ENCODE measurements around the gene TSPYL4.

Gene TSPYL4

GRCh38 chr6:116268589-116269293, 14.9 kb upstream of the TSPYL4 start:
- no peak for DNase-seq

DNA sequence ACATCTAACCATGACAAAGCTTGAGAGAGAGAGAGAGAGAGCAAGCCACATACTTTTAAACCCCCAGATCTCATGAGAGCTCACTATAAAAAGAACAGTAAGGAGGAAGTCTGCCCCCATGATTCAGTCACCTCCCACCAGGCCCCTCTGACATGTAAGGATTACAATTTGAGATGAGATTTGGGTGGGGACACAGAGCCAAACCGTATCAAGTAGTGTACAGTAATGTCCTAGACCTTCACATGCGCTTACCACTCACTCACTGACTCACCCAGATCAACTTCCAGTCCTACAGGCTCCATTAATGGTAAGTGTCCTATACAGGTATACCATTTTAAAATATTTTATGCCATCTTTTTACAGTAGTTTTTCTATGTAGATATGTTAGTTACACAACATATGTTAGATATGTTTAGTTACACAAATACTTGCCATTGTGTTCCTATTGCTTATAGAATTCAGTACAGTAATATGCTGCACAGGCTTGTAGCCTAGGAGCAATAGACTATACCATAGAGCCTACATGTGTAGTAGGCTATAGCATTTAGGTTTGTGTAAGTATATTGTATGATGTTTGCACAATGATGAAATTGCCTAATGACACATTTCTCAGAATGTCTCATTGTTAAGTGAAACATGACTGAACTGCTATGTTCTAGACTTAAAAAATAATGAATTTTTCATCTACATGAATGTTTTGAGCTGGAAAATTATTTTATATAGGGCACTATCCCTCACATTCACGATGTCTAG, 14.1 kb upstream of the TSPYL4 start:
- DNase-seq: no peak

DNA sequence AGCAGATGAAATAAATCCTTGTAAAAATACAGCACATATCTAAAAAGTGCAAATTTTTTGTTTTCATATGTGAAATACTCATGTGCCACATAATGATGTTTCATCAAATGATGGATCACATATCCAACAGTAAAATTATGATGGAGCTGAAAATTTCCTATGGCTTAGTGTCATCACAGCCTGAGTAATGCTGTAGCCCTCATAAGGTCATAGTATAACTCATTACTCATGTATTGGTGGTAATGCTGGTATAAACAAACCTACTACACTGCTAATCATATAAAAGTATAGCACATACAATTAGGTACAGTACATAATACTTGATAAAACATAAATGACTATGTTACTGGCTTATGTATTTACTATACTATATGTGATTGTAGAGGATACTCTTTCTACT, 12.9 kb upstream of the TSPYL4 start:
- DNase-seq: no peak

GRCh38 chr6:116265041-116265829, 11.4 kb upstream of the TSPYL4 start:
- DNase-seq: no peak

- DNase-seq: no peak
Measured at GRCh38 chr6:116263353-116263752, 9.5 kb upstream of the TSPYL4 start.

GRCh38 chr6:116258520-116258919, 4.6 kb upstream of the TSPYL4 start:
- DNase-seq: no peak

GRCh38 chr6:116256694-116257093, 2.8 kb upstream of the TSPYL4 start:
- DNase-seq: no peak

DNA sequence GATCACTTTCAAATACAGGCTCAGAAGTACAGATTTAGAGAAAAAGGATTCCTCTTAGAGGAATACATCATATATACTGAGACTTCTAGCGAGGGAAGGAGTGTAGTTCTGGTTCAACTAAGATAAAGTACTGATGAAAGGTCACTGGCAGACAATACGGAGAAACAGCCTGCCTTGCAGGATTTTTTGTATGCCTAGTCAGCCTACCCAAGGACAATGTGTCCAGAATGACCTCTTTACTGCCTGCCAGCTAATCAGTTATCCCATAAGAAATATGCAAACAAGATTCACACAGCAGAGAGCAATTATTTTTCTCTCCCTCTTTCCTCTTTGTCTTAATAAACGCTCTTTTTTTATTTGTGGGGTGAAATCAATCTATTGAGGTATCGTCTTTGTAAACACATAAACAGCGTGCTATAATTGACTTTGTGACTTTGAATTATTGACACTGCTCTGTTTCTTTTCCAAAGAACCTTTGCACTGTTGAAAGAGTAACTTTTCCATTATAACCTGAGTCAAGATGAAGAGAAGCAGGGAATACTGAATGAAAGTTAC, 1.4 kb upstream of the TSPYL4 start:
- DNase-seq: no peak

- no peak for DNase-seq
Measured at GRCh38 chr6:116254297-116255056, 602 bp upstream of the TSPYL4 start.

- DNase-seq: no peak
Measured at GRCh38 chr6:116253188-116253504, 729 bp downstream of the TSPYL4 start.

DNA sequence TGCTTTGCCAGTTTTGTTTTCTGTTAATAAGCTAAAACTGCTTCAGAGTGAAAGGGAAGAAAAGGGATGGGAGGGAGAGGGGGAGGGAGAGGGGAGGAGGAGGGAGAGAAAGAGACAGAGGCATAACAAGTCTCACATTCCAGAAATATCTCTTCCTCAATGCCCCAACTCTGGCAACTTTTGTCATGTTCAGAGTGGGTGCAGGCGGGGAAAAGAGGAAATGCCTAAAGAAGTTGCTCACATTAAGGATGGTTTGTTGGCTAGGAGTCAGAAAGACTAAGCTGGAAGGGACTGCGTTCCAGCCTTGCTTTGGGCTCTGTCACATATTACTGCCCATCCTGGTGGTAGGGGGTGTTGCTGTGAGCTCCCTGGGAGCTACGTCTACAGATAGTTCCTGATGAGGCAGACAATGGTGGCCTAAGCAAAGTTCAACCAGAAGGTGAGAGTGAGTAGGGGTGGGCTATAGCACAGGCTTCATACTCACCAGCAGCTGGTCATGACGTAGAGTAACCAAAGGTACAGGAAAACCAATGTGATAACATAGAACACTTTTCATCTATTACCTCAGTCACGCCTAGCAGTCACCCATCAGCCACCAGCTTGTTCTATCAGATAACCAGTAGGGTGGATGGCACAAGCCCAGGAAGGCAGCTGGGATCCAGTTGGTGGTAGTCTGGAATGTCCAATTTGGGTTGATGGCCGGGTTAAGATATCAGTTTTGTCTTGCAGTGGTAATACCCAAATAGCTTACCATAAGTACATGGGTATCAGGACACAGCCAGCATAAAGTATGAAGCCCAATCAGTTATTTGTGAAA, 2.1 kb downstream of the TSPYL4 start:
- no peak for DNase-seq

DNA sequence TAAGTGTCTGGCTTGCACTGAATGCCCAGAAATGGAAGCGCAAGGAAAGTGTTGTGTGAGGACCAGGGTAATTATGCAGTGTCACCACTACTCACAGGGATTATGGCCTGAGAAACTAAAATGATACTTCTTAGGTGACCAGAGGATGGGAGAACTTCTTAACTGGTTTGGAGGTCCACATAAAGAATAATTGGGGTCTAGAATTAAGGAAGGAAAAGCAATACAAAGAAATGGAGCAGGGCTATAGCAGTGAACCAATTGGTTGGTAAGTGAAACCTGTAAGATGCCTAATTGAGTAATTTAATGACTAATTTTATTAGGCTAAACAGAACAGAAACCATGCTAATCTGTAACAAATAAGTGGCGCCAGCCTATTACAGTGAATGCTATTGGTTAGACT, 5.3 kb downstream of the TSPYL4 start:
- DNase-seq: no peak

DNA sequence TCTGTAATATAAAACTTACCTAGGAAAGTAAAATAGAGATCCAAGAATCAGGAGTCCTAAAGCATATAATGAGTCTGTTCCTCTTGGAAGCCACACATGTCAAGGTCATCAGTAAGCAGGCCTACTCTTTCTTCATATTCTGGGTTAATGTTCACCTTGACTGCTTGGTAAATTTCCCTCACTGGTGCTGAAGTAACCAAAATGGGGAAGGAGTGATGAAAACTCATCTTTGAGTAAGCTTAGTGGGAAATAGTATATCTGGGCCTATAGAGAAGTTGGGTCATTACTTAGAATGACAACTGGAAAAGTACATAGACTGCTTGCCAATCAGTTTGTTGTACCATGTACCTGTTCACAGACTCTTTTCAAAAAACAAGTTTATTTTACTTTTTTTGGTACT, 6.6 kb downstream of the TSPYL4 start:
- no peak for DNase-seq

DNA sequence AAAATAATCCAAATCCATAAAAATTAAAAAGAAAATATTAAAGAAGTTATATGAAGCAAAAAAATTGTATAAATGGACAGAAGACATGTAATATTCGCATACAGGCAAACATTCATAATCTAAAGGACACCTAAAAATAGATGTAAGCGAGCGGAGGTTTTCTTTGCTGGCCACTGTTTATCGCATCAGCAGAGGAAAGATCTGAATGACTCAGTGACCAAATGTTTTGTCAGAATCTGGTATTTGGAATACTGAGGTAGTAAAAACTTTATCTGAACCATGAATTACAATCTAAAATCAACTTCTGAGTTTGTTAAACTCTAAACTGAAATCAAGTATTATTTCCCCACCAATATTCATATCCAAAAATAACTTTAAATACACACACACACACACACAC, 7.8 kb downstream of the TSPYL4 start:
- DNase-seq: no peak

DNA sequence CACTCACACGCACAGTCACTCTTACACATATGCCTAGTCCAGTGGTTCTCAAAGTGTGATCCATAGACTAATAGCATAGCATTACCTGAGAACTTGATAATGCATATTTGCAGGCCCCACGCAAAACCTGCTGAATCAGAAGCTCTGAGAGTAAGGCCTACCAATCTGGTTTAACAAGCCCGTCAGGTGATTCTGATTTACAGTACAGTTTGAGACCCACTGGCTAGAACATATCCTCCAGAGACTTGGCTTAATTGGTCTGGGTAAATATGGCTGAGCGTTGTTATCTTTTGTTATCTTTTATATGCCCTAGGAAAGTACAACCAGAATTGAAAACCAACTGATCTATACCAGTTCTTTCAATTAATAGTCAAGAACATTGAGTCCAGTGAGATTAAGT, 9.6 kb downstream of the TSPYL4 start:
- no peak for DNase-seq

DNA sequence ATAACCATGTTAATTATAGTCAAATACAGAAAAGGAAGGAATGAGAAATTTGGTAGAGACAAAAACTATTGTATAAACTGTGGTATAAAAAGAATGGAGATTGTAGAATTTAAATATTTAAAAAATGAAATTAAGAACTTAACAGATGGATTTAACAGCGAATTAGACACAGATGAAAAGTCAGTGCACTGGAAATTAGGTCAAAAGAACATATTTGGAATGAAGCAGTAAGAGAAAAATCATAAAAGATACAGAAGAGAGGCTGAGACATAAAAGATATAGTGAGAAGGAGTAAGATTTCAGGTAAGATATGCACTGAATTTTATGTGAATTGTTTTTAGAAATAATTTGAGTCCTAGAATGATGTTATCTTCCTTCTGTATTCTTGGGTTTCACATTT, 14.0 kb downstream of the TSPYL4 start:
- DNase-seq: no peak

GRCh38 chr6:116239256-116239655, 14.6 kb downstream of the TSPYL4 start:
- no peak for DNase-seq

GRCh38 chr6:116238083-116238482, 15.8 kb downstream of the TSPYL4 start:
- DNase-seq: no peak

DNA sequence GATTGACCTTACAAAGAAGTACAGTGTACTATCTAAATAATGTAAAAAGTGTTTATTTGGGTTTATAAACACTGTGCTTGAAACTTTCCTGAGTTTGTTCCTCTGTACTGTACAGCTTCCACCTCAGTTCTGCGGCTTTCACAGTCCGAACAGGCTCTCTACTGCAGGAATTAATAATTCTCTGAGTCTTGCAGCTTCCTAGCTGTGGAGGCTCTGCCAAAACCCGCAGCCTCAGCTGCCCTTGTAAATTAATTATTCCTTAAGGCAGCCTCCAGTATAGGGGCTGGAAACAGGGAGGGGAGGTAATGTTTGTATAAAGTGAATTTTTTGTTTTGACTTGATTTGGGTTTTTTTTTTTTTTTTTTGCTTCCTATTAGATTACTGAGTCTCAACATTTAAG, 19.2 kb downstream of the TSPYL4 start:
- DNase-seq: no peak

DNA sequence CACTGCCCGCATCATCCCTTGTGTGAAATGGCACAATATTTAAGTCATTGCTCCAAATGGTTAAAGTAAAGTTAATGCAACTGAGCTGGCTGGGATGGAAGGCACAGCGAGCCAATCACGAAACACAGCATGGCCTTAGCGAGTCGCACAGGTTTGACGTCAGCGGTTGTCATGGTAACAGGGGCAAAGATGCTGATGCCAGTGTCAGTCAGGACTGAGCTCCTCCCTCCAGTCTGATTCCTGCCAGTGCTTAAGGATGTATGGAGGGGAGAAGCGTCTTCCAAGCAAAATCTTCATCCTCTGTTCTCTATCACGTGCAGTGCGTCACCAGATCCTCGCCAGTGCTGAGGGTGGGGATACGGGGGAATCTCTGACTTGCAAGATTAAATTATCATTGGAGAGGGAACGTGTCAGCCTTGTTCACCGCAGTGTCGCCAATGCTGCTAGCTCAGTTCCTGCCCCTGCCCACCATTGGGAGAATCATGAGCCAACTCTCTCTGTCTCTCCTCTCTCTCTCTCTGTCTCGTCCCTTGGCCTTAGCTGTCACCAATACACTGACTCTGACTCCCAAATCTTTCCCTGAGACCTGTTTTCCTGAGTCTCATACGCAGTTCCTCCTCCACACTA, 24.5 kb downstream of the TSPYL4 start:
- no peak for DNase-seq

GRCh38 chr6:116223355-116223754, 30.5 kb downstream of the TSPYL4 start:
- no peak for DNase-seq

- DNase-seq: no peak
Measured at GRCh38 chr6:116221911-116222310, 32.0 kb downstream of the TSPYL4 start.
